Smooth muscle cell (in vitro differentiated cells): ENCODE results near the gene TP53I13. TPM values are rescaled to one million over a fixed set of nuclear protein-coding genes. Genes with fewer than 3 reads are reported as not detected.

Experiments
- DNase-seq: peaks from one replicate; lab custom pipeline; 2025; ENCODE audit not compliant: unreplicated experiment; lab: John Stamatoyannopoulos, UW
- H2AFZ ChIP-seq: fragments of 200-600 bp; sonication (generic); 2 replicates; pipeline ENCODE4 v1.6.0; 2016; ENCODE audit warnings: antibody characterized with exemption, low read depth, mild to moderate bottlenecking
- H3F3A ChIP-seq: fragments of 200-600 bp; sonication (generic); 2 replicates; pipeline ENCODE4 v1.6.0; 2017; ENCODE audit warnings: antibody characterized with exemption, low read depth
- H3K27ac ChIP-seq: fragments of 200-600 bp; sonication (generic); 2 replicates; pipeline ENCODE4 v1.5.1; 2016; ENCODE audit warnings: low read depth, mild to moderate bottlenecking
- H3K27me3 ChIP-seq: fragments of 200-600 bp; sonication (generic); 2 replicates; pipeline ENCODE4 v1.6.1; 2016; ENCODE audit warnings: low read depth, mild to moderate bottlenecking
- H3K36me3 ChIP-seq: fragments of 200-600 bp; sonication (generic); 2 replicates; pipeline ENCODE4 v1.5.1; 2016; ENCODE audit warnings: low read depth
- H3K4me1 ChIP-seq: fragments of 200-600 bp; sonication (generic); 2 replicates; pipeline ENCODE4 v1.5.1; 2016; ENCODE audit warnings: low read depth
- H3K4me2 ChIP-seq: fragments of 200-600 bp; sonication (generic); 2 replicates; pipeline ENCODE4 v1.6.0; 2016; ENCODE audit warnings: mild to moderate bottlenecking
- H3K4me3 ChIP-seq: fragments of 200-600 bp; sonication (generic); 2 replicates; pipeline ENCODE4 v1.5.1; 2016; ENCODE audit warnings: mild to moderate bottlenecking
- H3K79me2 ChIP-seq: fragments of 200-600 bp; sonication (generic); 2 replicates; pipeline ENCODE4 v1.6.0; 2016; ENCODE audit warnings: low read depth, mild to moderate bottlenecking
- H3K9ac ChIP-seq: fragments of 200-600 bp; sonication (generic); 2 replicates; pipeline ENCODE4 v1.6.0; 2016; ENCODE audit warnings: low read depth
- H3K9me3 ChIP-seq: fragments of 200-600 bp; sonication (generic); replicated peaks from 2 replicates; pipeline ENCODE4 v1.5.1; 2016; ENCODE audit warnings: low read depth
- H4K20me1 ChIP-seq: fragments of 200-600 bp; sonication (generic); 2 replicates; pipeline ENCODE4 v1.6.0; 2016; ENCODE audit warnings: low read depth
- WGBS: methylation state at CpG from one replicate; pipeline ENCODE4 v1.1.7; 2016; ENCODE audit warnings: low lambda C conversion rate; 5-methylcytosine and 5-hydroxymethylcytosine counted together
- polyA plus RNA-seq: library from polyadenylated mRNA; unstranded; fragments of >200 nt; fragmentation: Nextera tagmentation; extraction: Ambion mirVana; gene quantifications from 2 replicates; pipeline ENCODE4 v1.2.1, GENCODE V29; 2016
- total RNA-seq: library from RNA; depleted of rRNA; stranded (reverse); fragments of >200 nt; gene quantifications from 2 replicates; pipeline ENCODE4 v1.2.3, GENCODE V29; 2014
- TF ChIP-seq, protein P1 (sequence below): fragments of 200-600 bp; sonication (generic); IDR thresholded peaks from 2 replicates; pipeline ENCODE4 v1.5.1; 2017; ENCODE audit warnings: borderline replicate concordance, mild to moderate bottlenecking, antibody characterized with exemption; ENCODE audit not compliant: insufficient read depth, poor library complexity, severe bottlenecking

TP53I13 gene
- total and polyA plus RNA-seq, 2 experiments from 2014 or later = 50.7 to 105 TPM

DNA sequence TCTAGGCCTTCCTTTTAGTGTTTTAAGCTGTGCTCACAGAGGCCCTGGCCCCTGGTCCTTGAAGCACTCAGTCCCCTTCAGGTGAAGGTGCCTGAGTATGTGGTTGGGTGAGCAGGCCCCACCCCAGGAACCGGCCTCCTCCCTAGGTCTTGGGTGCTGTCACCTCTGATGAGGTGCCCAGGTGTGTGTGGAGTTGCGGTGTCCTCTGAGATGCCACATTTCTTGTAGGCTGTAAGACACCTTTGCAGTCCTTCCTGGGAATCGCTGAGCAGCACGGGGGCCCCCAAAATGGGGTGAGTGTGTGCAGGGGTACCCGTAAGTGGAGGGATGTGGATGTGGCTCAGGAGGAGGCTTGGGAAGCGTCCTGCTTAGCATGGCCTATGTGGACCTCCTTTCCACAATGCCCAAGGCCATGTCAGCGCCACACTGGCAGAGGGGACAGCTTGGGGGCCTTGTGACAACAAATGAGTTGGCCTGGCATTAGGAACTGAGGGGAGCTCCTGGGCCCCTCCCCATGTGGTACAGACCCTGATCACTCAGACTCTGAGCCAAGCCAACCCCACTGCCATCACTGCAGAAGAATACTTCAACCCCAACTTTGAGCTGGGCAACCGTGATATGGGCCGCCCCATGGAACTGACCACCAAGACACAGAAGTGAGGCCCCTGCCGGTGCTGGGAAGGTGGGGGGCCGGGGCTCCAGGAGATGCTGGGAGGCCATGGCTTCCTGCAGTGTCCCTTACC is 43.0 kb downstream of the TP53I13 start:
- H3F3A ChIP-seq = no peaks in the 10 kb centered on the region

DNA sequence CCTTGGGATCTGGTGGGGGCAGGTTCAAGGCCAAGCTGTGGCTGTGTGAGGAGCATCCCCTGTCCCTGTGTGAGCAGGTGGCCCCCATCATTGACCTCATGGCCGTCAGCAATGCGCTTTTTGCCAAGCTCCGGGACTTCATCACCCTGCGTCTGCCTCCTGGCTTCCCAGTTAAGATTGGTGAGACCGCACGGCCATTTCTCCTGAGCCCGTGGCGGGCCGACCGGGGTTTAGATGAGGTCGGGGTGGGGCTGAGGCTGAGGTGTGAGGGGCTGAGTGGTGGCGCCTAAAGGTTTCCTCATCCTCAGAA is 43.5 kb downstream of the TP53I13 start:
- Histone ChIP-seq H3F3A (no peaks in the 10 kb centered on the region), H2AFZ (no peak overlapping the region), H3K4me3 (no peak overlapping the region), H3K27ac (no peak overlapping the region), H3K27me3 (peaks cover 11% of the 10 kb centered on the region), H3K9ac (no peak overlapping the region), H3K4me2 (no peak overlapping the region), H3K9me3 (no peaks in the 10 kb centered on the region), H3K79me2 (no peaks in the 10 kb centered on the region), H3K36me3 (no peaks in the 10 kb centered on the region), H4K20me1 (no peaks in the 10 kb centered on the region), H3K4me1 (peaks cover 25% of the 10 kb centered on the region)
- no peak for DNase-seq
- over 99% methylated on average over 12 of the region's 12 CpGs for WGBS
- TF ChIP-seq, protein P1, sequence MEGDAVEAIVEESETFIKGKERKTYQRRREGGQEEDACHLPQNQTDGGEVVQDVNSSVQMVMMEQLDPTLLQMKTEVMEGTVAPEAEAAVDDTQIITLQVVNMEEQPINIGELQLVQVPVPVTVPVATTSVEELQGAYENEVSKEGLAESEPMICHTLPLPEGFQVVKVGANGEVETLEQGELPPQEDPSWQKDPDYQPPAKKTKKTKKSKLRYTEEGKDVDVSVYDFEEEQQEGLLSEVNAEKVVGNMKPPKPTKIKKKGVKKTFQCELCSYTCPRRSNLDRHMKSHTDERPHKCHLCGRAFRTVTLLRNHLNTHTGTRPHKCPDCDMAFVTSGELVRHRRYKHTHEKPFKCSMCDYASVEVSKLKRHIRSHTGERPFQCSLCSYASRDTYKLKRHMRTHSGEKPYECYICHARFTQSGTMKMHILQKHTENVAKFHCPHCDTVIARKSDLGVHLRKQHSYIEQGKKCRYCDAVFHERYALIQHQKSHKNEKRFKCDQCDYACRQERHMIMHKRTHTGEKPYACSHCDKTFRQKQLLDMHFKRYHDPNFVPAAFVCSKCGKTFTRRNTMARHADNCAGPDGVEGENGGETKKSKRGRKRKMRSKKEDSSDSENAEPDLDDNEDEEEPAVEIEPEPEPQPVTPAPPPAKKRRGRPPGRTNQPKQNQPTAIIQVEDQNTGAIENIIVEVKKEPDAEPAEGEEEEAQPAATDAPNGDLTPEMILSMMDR = no peak

More for the DNA sequence above, 43.0 kb downstream of the TP53I13 start:
- Histone ChIP-seq H3K9me3 (no peaks in the 10 kb centered on the region), H3K4me3 (no peak overlapping the region), H3K79me2 (no peaks in the 10 kb centered on the region), H3K9ac (no peak overlapping the region), H3K36me3 (no peaks in the 10 kb centered on the region), H3K4me1 (peaks cover 24% of the 10 kb centered on the region), H3K4me2 (no peak overlapping the region), H4K20me1 (no peaks in the 10 kb centered on the region), H2AFZ (no peak overlapping the region), H3K27ac (no peak overlapping the region), H3K27me3 (peaks cover 6% of the 10 kb centered on the region)
- no peak for DNase-seq
- TF ChIP-seq, protein P1 = no peak
- 97% methylated on average over 11 of the region's 11 CpGs for WGBS

DNA sequence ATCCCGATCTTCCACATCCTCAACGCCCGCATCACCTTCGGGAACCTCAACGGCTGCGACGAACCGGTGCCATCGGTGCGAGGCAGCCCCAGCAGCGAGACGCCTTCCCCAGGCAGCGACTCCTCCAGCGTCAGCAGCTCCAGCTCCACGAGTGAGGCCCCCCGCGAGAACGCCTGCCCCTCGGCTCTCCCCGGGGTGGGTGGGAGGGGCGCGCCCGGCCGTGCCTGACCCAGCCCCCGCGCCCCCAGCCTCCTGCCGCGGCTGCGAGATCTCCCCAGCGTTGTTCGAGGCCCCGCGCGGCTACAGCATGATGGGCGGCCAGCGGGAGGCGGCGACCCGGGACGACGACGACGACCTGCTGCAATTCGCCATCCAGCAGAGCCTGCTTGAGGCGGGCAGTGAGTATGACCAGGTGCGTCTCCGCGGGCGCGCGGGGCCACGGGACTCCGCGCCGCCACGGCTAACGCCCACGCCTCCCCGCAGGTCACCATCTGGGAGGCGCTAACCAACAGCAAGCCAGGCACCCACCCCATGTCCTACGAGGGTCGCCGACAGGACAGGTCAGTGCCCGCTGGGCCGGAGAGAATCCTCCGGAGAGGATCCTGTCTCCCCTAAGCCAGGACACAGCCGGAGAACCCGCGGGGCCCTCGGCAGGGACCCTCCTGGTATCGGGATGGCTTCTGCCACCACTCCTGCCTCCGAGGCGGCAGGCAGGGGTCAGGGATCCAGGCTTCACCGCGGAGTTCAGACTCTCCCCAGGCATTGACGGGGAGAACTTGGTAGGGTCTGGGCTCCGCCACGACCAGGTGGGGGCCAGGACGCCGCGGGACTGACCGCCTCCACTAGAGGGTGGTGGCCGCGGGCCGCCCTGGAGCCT is 44.1 kb downstream of the TP53I13 start:
- Histone ChIP-seq H3K27ac (no peak overlapping the region), H3K4me1 (peaks cover 30% of the 10 kb centered on the region), H3F3A (no peaks in the 10 kb centered on the region), H4K20me1 (no peaks in the 10 kb centered on the region), H3K4me2 (peak overlapping the region; percentile 83), H3K36me3 (no peaks in the 10 kb centered on the region), H2AFZ (no peak overlapping the region), H3K4me3 (no peak overlapping the region), H3K9ac (no peak overlapping the region), H3K27me3 (peaks cover 17% of the 10 kb centered on the region), H3K79me2 (no peaks in the 10 kb centered on the region), H3K9me3 (no peaks in the 10 kb centered on the region)
- 88% methylated on average over 47 of the region's 85 CpGs for WGBS
- TF ChIP-seq, protein P1 = no peak
- DNase-seq = no peak
